ENCODE data around the gene SFRP4. TPM values are rescaled to one million over a fixed set of nuclear protein-coding genes. Genes with fewer than 3 reads are reported as not detected.

Gene SFRP4
- polyA plus RNA-seq (2012; rRNA removed), result 0.03 TPM in 1 of 2 replicates, not detected in the other
- 0.04 TPM in 1 of 2 replicates, not detected in the other for polyA plus RNA-seq (2012; cell fraction: cytosol; rRNA removed)
- 0.04 and 0.05 TPM in 2 replicates for polyA plus RNA-seq (2012; cell fraction: nucleus; rRNA removed)

GRCh38 chr7:37916673-37917660, at the start of gene SFRP4:
SFRP4 (minus strand) TSS chr7:37916817; CDS start chr7:37916537, 280 bp downstream.
- no peak within 1 kb of the TSS for H3K27ac ChIP-seq (ENCODE audit: low read depth in 2 of 2, low read length in 1 of 2)
- H3F3A ChIP-seq (replicated peaks; ENCODE audit: insufficient read depth), result no peaks in the 10 kb centered on the region
- peaks cover 0 to 26% of the 10 kb centered on the region in 2 experiments; a peak in 2 of 4 replicates for H3K4me1 ChIP-seq (ENCODE audit: control insufficient read depth in 1 of 2, insufficient read depth in 2 of 2, low read depth in 1 of 2, low read length in 1 of 2)
- H4K20me1 ChIP-seq (ENCODE audit: insufficient read depth), result no peaks in the 10 kb centered on the region
- peaks cover 5% of the 10 kb centered on the region; the same call in 1 of the 2 replicates for H3K79me2 ChIP-seq (ENCODE audit: insufficient read depth)
- peak within 1 kb of the TSS; percentile 45; the same call in 1 of the 2 replicates for H2AFZ ChIP-seq (ENCODE audit: low read depth)
- POLR2A ChIA-PET, result interaction anchor here (1.1 kb wide), 1 partner anchor 261 kb away, joined by 3 read pairs; the partner anchor contains the start of gene STARD3NL
- H3K9me2 ChIP-seq, result no peaks in the 10 kb centered on the region
- H3K27me3 ChIP-seq (ENCODE audit: insufficient read depth), result peaks cover 39% of the 10 kb centered on the region; the same call in 1 of the 2 replicates
- DNase-seq, result peak; percentile 77
- H3K9ac ChIP-seq, result no peak within 1 kb of the TSS
- CTCF ChIA-PET, result interaction anchor here (0.5 to 16.2 kb wide), 82 partner anchors 9 to 817 kb away, joined by 3 to 280 read pairs (median 4); partner anchors contain the start of gene STARD3NL
- peak within 1 kb of the TSS; percentile 51 to 54 for H3K4me3 ChIP-seq (ENCODE audit: low read depth in 2 of 2, low read length in 1 of 2)
- no peaks in the 10 kb centered on the region for H3K36me3 ChIP-seq (replicated peaks in 1 of 2; ENCODE audit: control insufficient read depth in 1 of 2, insufficient read depth in 2 of 2, low read length in 1 of 2)
- TF ChIP-seq MXI1 (IDR thresholded peaks at IDR 0.05; ENCODE audit: low read depth, low read length), result peak; percentile 41; the same call in 1 of the 2 replicates
- TF ChIP-seq CTCF (IDR thresholded peaks at IDR 0.05), result peak; percentile 82
- no peak for TF ChIP-seq TEAD4 (IDR thresholded peaks at IDR 0.05; ENCODE audit: borderline replicate concordance, insufficient read depth)
- TF ChIP-seq TCF12 (IDR thresholded peaks at IDR 0.05), result no peak
- peak; percentile 69 for TF ChIP-seq RAD21 (IDR thresholded peaks at IDR 0.05; ENCODE audit: low read length)
- no peak for TF ChIP-seq RCOR1 (IDR thresholded peaks at IDR 0.05; ENCODE audit: low read length)
- no peak for TF ChIP-seq REST (IDR thresholded peaks at IDR 0.05; ENCODE audit: low read depth, low read length)
- no peak for TF ChIP-seq CHD2 (IDR thresholded peaks at IDR 0.05; ENCODE audit: low read length, partially characterized antibody)
- TF ChIP-seq SMC3 (IDR thresholded peaks at IDR 0.05; ENCODE audit: low read depth, low read length), result peak; percentile 56
- TF ChIP-seq FOSL2 (IDR thresholded peaks at IDR 0.05; ENCODE audit: borderline replicate concordance, low read depth), result no peak
- TF ChIP-seq GABPA (IDR thresholded peaks at IDR 0.05; ENCODE audit: low read depth), result no peak
- no peaks in the 10 kb centered on the region for H3K9me3 ChIP-seq
- H3K4me2 ChIP-seq, result peak within 1 kb of the TSS; percentile 70
- 2% methylated on average over 17 of the region's 46 CpGs for WGBS (ENCODE audit: low lambda C conversion rate)

Data from SK-N-SH (cell line).